Measurements from ENCODE around the gene ZCCHC3.

The ZCCHC3 gene

GRCh38 chr20:290084-290831 lies 7.1 kb upstream of the ZCCHC3 start, which contains the start of gene C20orf96:
TSS of gene C20orf96 (minus strand) at chr20:290750. CDS start at chr20:290610, 140 bp downstream.
- H3K4me3 ChIP-seq (IDR thresholded peaks at IDR 0.05; ENCODE audit: insufficient read depth, low read depth, low read length), result no peak within 1 kb of the TSS
- peak within 1 kb of the TSS; percentile 67 for H3K9ac ChIP-seq
- H3K4me2 ChIP-seq, result peak within 1 kb of the TSS; percentile 44
- H4K20me1 ChIP-seq (ENCODE audit: insufficient read depth), result no peaks in the 10 kb centered on the region
- H3K36me3 ChIP-seq (ENCODE audit: insufficient read depth), result no peaks in the 10 kb centered on the region
- H2AFZ ChIP-seq (ENCODE audit: low read depth), result peak within 1 kb of the TSS; percentile 98
- peak within 1 kb of the TSS; percentile 19; the same call in 1 of the 2 replicates for H3K27ac ChIP-seq
- TF ChIP-seq, protein P1, sequence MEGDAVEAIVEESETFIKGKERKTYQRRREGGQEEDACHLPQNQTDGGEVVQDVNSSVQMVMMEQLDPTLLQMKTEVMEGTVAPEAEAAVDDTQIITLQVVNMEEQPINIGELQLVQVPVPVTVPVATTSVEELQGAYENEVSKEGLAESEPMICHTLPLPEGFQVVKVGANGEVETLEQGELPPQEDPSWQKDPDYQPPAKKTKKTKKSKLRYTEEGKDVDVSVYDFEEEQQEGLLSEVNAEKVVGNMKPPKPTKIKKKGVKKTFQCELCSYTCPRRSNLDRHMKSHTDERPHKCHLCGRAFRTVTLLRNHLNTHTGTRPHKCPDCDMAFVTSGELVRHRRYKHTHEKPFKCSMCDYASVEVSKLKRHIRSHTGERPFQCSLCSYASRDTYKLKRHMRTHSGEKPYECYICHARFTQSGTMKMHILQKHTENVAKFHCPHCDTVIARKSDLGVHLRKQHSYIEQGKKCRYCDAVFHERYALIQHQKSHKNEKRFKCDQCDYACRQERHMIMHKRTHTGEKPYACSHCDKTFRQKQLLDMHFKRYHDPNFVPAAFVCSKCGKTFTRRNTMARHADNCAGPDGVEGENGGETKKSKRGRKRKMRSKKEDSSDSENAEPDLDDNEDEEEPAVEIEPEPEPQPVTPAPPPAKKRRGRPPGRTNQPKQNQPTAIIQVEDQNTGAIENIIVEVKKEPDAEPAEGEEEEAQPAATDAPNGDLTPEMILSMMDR (conservative IDR thresholded peaks at IDR 0.05; ENCODE audit: low read depth, low read length), result no peak
- no peaks in the 10 kb centered on the region for H3K27me3 ChIP-seq (ENCODE audit: insufficient read depth, low read depth)
- no peaks in the 10 kb centered on the region for H3K79me2 ChIP-seq (ENCODE audit: insufficient read depth, low read depth)
- H3K4me1 ChIP-seq (ENCODE audit: low read depth, poor library complexity, severe bottlenecking), result peaks cover 15% of the 10 kb centered on the region

DNA sequence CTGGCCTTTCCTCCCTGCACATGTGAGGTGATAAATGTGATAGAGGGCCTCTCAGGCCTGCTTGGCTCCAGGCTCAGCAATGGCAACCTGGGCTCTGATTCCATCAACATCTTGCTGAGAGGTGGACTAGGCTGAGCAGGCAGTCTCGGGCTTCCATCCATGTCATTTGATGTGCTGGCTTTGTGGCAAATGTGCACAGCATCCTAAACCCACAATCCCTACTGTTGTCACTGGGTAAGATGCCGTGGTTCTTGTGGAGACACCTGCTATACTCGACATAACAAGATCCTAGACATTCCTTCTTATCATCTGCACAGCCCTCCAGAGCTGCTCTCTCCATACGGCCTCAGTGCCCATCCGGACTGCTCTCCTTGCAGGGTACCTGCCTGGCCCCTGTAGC lies 2.8 kb upstream of the ZCCHC3 start:
- Histone ChIP-seq H3K4me2 (no peak overlapping the region), H2AFZ (ENCODE audit: low read depth) (no peak overlapping the region), H4K20me1 (ENCODE audit: insufficient read depth) (0 out of 2 replicates have a peak, but pooled peaks cover 5% of the 10 kb centered on the region)

GRCh38 chr20:295804-296203 lies 1.6 kb upstream of the ZCCHC3 start:
- no peak overlapping the region for H2AFZ ChIP-seq (ENCODE audit: low read depth)
- TF ChIP-seq, protein P1 (conservative IDR thresholded peaks at IDR 0.05; ENCODE audit: low read depth, low read length), result no peak
- H3K4me3 ChIP-seq (IDR thresholded peaks at IDR 0.05; ENCODE audit: insufficient read depth, low read depth, low read length), result no peak overlapping the region
- no peak overlapping the region for H3K4me2 ChIP-seq
- peaks cover 23% of the 10 kb centered on the region for H3K4me1 ChIP-seq (ENCODE audit: low read depth, poor library complexity, severe bottlenecking)
- peaks cover 36% of the 10 kb centered on the region for H3K79me2 ChIP-seq (ENCODE audit: insufficient read depth, low read depth)
- H3K9ac ChIP-seq, result no peak overlapping the region
- no peaks in the 10 kb centered on the region for H3K36me3 ChIP-seq (ENCODE audit: insufficient read depth)
- H4K20me1 ChIP-seq (ENCODE audit: insufficient read depth), result 0 out of 2 replicates have a peak, but pooled peaks cover 8% of the 10 kb centered on the region
- H3K27me3 ChIP-seq (ENCODE audit: insufficient read depth, low read depth), result no peaks in the 10 kb centered on the region
- no peak overlapping the region for H3K27ac ChIP-seq

More for the DNA sequence above, 2.8 kb upstream of the ZCCHC3 start:
- Histone ChIP-seq H3K27ac (no peak overlapping the region), H3K9ac (no peak overlapping the region), H3K4me1 (ENCODE audit: low read depth, poor library complexity, severe bottlenecking) (peaks cover 15% of the 10 kb centered on the region), H3K79me2 (ENCODE audit: insufficient read depth, low read depth) (peaks cover 24% of the 10 kb centered on the region), H3K36me3 (ENCODE audit: insufficient read depth) (no peaks in the 10 kb centered on the region), H3K27me3 (ENCODE audit: insufficient read depth, low read depth) (no peaks in the 10 kb centered on the region), H3K4me3 (IDR thresholded peaks at IDR 0.05; ENCODE audit: insufficient read depth, low read depth, low read length) (no peak overlapping the region)
- TF ChIP-seq, protein P1 (conservative IDR thresholded peaks at IDR 0.05; ENCODE audit: low read depth, low read length), result no peak

GRCh38 chr20:297925-298775 lies 780 bp downstream of the ZCCHC3 start:
- Histone ChIP-seq H3K4me3 (IDR thresholded peaks at IDR 0.05; ENCODE audit: insufficient read depth, low read depth, low read length) (no peak overlapping the region), H3K4me1 (ENCODE audit: low read depth, poor library complexity, severe bottlenecking) (peaks cover 24% of the 10 kb centered on the region), H2AFZ (ENCODE audit: low read depth) (peak overlapping the region; percentile 69), H3K27ac (peak overlapping the region; percentile 93), H3K79me2 (ENCODE audit: insufficient read depth, low read depth) (peaks cover 36% of the 10 kb centered on the region), H3K4me2 (peak overlapping the region; percentile 91), H3K9ac (peak overlapping the region; percentile 97), H3K27me3 (ENCODE audit: insufficient read depth, low read depth) (no peaks in the 10 kb centered on the region), H4K20me1 (ENCODE audit: insufficient read depth) (0 out of 2 replicates have a peak, but pooled peaks cover 8% of the 10 kb centered on the region), H3K36me3 (ENCODE audit: insufficient read depth) (no peaks in the 10 kb centered on the region)
- TF ChIP-seq, protein P1 (conservative IDR thresholded peaks at IDR 0.05; ENCODE audit: low read depth, low read length), result no peak
